RWPE2 (cell line): Measurements from ENCODE around the gene PRKCD.
A peak's percentile ranks its signal among the peaks of the same experiment; 100 is the strongest.

Experiments
- ATAC-seq: fragments of 200-7000 bp; cut with Tn5 transposase; 3 replicates; pipeline ENCODE4 v1.9.1; 2021; ENCODE audit warnings: low read depth
- DNase-seq: peaks from one replicate; pipeline ENCODE4 v3.0.0-alpha.2; 2020; ENCODE audit warnings: low spot score
- H3K27ac ChIP-seq: fragments of 450-650 bp; 2 replicates; pipeline ENCODE4 v1.5.1; 2017; ENCODE audit warnings: mild to moderate bottlenecking; ENCODE audit not compliant: poor library complexity, severe bottlenecking
- H3K27me3 ChIP-seq: fragments of 250-450 bp; sonication (Bioruptor Pico); 2 replicates; pipeline ENCODE4 v1.5.1; 2021; ENCODE audit warnings: mild to moderate bottlenecking, moderate library complexity; ENCODE audit not compliant: insufficient read depth, poor library complexity, severe bottlenecking
- H3K36me3 ChIP-seq: fragments of 250-450 bp; sonication (Bioruptor Pico); 2 replicates; pipeline ENCODE4 v1.5.1; 2020; ENCODE audit warnings: low read depth, mild to moderate bottlenecking, moderate library complexity
- H3K4me1 ChIP-seq: fragments of 250-450 bp; sonication (Bioruptor Pico); 2 replicates; pipeline ENCODE4 v1.5.1; 2021; ENCODE audit warnings: mild to moderate bottlenecking, moderate library complexity; ENCODE audit not compliant: insufficient read depth, poor library complexity, severe bottlenecking
- H3K4me3 ChIP-seq: fragments of 250-450 bp; sonication (Bioruptor Pico); 2 replicates; pipeline ENCODE4 v1.5.1; 2021; ENCODE audit warnings: mild to moderate bottlenecking, moderate library complexity; ENCODE audit not compliant: severe bottlenecking
- H3K9me3 ChIP-seq: fragments of 250-450 bp; sonication (Bioruptor Pico); 2 replicates; pipeline ENCODE4 v1.5.1; 2021; ENCODE audit warnings: mild to moderate bottlenecking, moderate library complexity; ENCODE audit not compliant: severe bottlenecking
- TF ChIP-seq, protein P1 (sequence below): fragments of 450-650 bp; IDR thresholded peaks from one replicate; pipeline ENCODE4 v1.5.1; 2017; ENCODE audit warnings: mild to moderate bottlenecking, moderate library complexity; ENCODE audit not compliant: poor library complexity, severe bottlenecking

The PRKCD gene

DNA sequence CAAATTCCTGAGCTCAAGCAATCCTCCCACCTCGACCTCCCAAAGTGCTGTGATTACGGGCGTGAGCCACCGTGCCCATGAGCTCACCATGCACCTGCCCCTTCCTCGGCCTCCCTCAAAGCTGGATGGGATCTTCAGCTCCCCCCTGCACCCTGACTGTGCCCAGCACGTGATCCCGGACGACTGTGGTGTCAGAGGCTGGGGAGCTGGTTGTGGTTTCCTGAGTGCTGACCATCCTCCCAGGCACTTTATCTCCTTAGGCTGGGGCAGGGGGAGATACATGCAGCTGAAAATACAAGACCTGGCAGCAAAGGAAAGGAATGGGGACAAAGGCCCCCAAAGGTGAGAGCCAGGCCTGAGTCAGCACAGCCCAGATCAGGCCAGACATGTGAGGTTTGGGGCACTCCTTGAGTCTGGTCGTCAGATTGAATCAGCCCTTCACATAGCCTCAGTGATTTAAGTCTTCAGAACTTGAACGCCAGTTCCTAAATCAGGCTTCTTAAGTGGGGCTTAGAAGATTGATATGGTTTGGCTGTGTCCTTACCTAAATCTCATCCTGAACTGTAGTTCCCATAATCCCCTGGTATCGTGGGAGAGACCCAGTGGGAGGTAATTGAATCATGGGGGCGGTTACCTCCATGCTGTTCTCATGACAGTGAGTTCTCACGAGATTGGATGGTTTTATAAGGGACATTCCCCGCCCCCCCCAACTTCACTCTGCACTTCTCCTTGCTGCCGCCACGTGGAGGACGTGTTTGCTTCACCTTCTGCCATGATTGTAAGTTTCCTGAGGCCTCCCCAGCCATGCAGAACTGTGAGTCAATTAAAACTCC lies 35.8 kb downstream of the PRKCD start:
- Histone ChIP-seq H3K4me3 (no peak overlapping the region), H3K27me3 (no peaks in the 10 kb centered on the region), H3K27ac (no peak overlapping the region), H3K4me1 (peaks cover 6% of the 10 kb centered on the region), H3K36me3 (peaks cover 5% of the 10 kb centered on the region; the same call in 1 of the 2 replicates), H3K9me3 (no peaks in the 10 kb centered on the region)
- TF ChIP-seq, protein P1, sequence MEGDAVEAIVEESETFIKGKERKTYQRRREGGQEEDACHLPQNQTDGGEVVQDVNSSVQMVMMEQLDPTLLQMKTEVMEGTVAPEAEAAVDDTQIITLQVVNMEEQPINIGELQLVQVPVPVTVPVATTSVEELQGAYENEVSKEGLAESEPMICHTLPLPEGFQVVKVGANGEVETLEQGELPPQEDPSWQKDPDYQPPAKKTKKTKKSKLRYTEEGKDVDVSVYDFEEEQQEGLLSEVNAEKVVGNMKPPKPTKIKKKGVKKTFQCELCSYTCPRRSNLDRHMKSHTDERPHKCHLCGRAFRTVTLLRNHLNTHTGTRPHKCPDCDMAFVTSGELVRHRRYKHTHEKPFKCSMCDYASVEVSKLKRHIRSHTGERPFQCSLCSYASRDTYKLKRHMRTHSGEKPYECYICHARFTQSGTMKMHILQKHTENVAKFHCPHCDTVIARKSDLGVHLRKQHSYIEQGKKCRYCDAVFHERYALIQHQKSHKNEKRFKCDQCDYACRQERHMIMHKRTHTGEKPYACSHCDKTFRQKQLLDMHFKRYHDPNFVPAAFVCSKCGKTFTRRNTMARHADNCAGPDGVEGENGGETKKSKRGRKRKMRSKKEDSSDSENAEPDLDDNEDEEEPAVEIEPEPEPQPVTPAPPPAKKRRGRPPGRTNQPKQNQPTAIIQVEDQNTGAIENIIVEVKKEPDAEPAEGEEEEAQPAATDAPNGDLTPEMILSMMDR: no peak
- no peak for DNase-seq
- no peak for ATAC-seq

DNA sequence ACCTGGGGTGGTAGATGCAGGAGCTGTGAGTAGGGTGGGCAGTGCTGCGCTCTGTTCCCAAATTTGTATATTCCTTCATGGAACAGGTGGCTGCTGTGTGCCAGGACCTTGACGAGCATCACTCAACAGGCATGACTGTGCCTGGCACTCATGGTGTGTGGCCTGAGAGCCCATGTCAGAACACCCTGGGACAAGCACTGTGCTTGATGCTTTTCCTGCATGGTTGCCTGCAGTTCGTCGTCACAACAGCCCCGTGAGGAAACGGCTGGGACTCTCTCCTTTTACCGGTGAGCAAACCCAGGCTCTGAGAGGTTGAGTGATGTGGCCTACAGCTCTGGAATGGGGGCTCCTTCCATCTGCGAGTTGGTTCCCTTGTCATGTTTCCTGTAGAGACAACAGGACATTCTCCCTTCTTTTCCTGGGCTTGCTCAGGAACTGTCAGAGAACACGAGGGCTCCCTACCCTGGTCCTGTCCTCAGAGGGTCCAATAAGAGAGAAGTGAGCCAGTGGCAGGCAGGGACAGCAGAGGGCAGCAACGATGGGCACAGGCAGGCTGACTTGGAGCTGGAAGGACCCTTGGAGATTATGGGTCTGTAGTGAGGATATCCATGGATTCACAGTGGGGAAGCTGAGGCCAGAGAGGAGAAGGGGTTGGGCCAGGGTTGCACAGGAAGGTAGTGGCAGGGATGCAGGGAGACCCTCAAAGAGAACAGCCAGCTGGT lies 37.4 kb downstream of the PRKCD start:
- no peak overlapping the region for H3K4me3 ChIP-seq
- ATAC-seq (0 out of 3 replicates have a peak, but pooled peaks have one; percentile 18), DNase-seq (no peak)
- TF ChIP-seq, protein P1: peak; percentile 17
- H3K9me3 ChIP-seq: no peaks in the 10 kb centered on the region
- no peak overlapping the region for H3K27ac ChIP-seq
- no peaks in the 10 kb centered on the region for H3K27me3 ChIP-seq
- H3K4me1 ChIP-seq: no peaks in the 10 kb centered on the region
- H3K36me3 ChIP-seq: no peaks in the 10 kb centered on the region

DNA sequence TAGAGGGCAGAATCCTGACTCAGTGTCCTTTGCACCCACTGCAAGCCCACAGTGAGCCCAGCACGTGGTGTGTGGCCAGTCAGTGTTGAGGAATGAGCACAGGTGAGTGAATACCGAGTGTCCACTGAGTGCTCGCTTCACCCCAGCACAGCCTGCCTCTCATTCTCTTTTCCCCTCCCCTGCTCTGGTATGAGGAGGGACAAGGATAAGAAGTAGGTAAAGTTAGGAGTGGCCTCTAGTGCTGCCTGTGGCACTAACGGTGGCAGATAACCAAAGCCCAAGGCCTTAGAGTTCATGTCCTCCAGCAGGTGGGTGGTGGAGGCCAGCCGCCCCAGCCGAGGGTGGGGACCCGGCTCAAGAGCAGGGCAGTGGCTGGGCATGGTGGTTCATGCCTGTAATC lies 38.0 kb downstream of the PRKCD start:
- Histone ChIP-seq H3K36me3 (no peaks in the 10 kb centered on the region), H3K4me1 (no peaks in the 10 kb centered on the region), H3K27ac (no peak overlapping the region), H3K4me3 (no peak overlapping the region), H3K27me3 (no peaks in the 10 kb centered on the region), H3K9me3 (no peaks in the 10 kb centered on the region)
- DNase-seq (no peak), ATAC-seq (no peak)
- TF ChIP-seq, protein P1: no peak

DNA sequence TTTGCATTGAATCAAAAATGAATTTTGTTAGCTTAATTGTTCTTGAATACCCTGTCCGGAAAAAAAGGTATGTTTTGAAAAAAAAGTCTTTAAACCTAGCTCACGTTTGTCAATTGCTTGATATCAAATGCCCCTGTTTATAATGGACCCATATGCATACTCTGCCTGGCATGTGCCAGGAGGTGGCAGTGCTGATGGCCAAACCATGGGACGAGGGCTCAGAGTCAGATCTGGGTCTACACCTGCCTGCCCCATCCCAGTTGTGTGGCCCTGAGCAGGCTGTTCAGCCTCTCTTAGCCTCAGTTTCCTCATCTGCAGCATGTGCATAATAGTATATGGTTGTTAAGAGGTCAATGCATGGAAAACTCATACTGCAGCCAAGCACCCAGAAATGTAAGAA lies 38.8 kb downstream of the PRKCD start:
- Histone ChIP-seq H3K9me3 (no peaks in the 10 kb centered on the region), H3K27me3 (no peaks in the 10 kb centered on the region), H3K4me1 (no peaks in the 10 kb centered on the region), H3K4me3 (no peak overlapping the region), H3K27ac (no peak overlapping the region), H3K36me3 (no peaks in the 10 kb centered on the region)
- DNase-seq (no peak), ATAC-seq (0 out of 3 replicates have a peak, but pooled peaks have one; percentile 49)
- TF ChIP-seq, protein P1: peak; percentile 41
